WTC11 (cell line): ENCODE data around the gene ARHGAP8. TPM values are rescaled to one million over a fixed set of nuclear protein-coding genes. Genes with fewer than 3 reads are reported as not detected.

Source experiments
- ATAC-seq: fragments of 200-7000 bp; cut with Tn5 transposase; 2 replicates; pipeline ENCODE4 v1.10.0; 2021; ENCODE audit warnings: mild to moderate bottlenecking, moderate library complexity
- CTCF ChIA-PET: fragments of 300-600 bp; sonication (Branson Sonifier 250); formaldehyde crosslinking; loops from one replicate; lab custom pipeline; 2021; ENCODE audit warnings: antibody characterized with exemption; lab: Charles Lee
- POLR2A ChIA-PET: fragments of 350-600 bp; sonication (Branson Sonifier 250); formaldehyde crosslinking; loops from one replicate; lab custom pipeline; 2021; ENCODE audit warnings: antibody characterized with exemption; lab: Charles Lee
- DNase-seq: peaks from one replicate; pipeline ENCODE4 v3.0.0; 2021; ENCODE audit warnings: low spot score
- H3K27ac Mint-ChIP-seq: 2 replicates; pipeline ENCODE4 v1.8.0; 2021; ENCODE audit warnings: mixed read lengths
- H3K27me3 Mint-ChIP-seq: 2 replicates; pipeline ENCODE4 v1.8.0; 2021; ENCODE audit warnings: low read depth, mild to moderate bottlenecking, moderate library complexity, mixed read lengths
- H3K36me3 Mint-ChIP-seq: 2 replicates; pipeline ENCODE4 v1.8.0; 2021; ENCODE audit warnings: mixed read lengths
- H3K4me1 Mint-ChIP-seq: 2 replicates; pipeline ENCODE4 v1.8.0; 2022; ENCODE audit warnings: mixed read lengths
- H3K4me3 Mint-ChIP-seq: 2 replicates; pipeline ENCODE4 v1.8.0; 2021; ENCODE audit warnings: mild to moderate bottlenecking, moderate library complexity, mixed read lengths
- H3K9me3 Mint-ChIP-seq: 2 replicates; pipeline ENCODE4 v1.8.0; 2021; ENCODE audit warnings: mixed read lengths
- AFF4 ChIP-seq: sonication (generic); formaldehyde crosslinking; IDR thresholded peaks from 2 replicates; pipeline ENCODE4 v1.8.1; 2023; ENCODE audit warnings: mild to moderate bottlenecking, missing genetic modification reagents, borderline replicate concordance
- ATF2 ChIP-seq: sonication (generic); formaldehyde crosslinking; IDR thresholded peaks from 2 replicates; pipeline ENCODE4 v1.8.1; 2022; ENCODE audit warnings: low read depth, missing genetic modification reagents, borderline replicate concordance
- CREB1 ChIP-seq: sonication (generic); formaldehyde crosslinking; IDR thresholded peaks from 2 replicates; pipeline ENCODE4 v1.8.0; 2023; ENCODE audit warnings: mild to moderate bottlenecking, missing genetic modification reagents
- E2F1 ChIP-seq: sonication (generic); formaldehyde crosslinking; IDR thresholded peaks from 2 replicates; pipeline ENCODE4 v1.8.0; 2022; ENCODE audit warnings: mild to moderate bottlenecking, missing genetic modification reagents
- PRRX2 ChIP-seq: fragments of 250-450 bp; sonication (Bioruptor Pico); IDR thresholded peaks from 2 replicates; pipeline ENCODE4 v1.8.0; 2021; ENCODE audit warnings: mild to moderate bottlenecking
- RORB ChIP-seq: fragments of 250-450 bp; sonication (Bioruptor Pico); IDR thresholded peaks from 2 replicates; pipeline ENCODE4 v1.9.0; 2021; ENCODE audit warnings: mild to moderate bottlenecking
- SP1 ChIP-seq: sonication (generic); formaldehyde crosslinking; conservative IDR thresholded peaks from 2 replicates; pipeline ENCODE4 v1.8.1; 2022; ENCODE audit warnings: missing genetic modification reagents
- TEAD1 ChIP-seq: sonication (generic); formaldehyde crosslinking; IDR thresholded peaks from 2 replicates; pipeline ENCODE4 v1.8.0; 2022; ENCODE audit warnings: mild to moderate bottlenecking, missing genetic modification reagents
- TEAD4 ChIP-seq: sonication (generic); formaldehyde crosslinking; IDR thresholded peaks from 2 replicates; pipeline ENCODE4 v1.8.0; 2022; ENCODE audit warnings: mild to moderate bottlenecking, missing genetic modification reagents
- TP53 ChIP-seq: sonication (generic); formaldehyde crosslinking; IDR thresholded peaks from 2 replicates; pipeline ENCODE4 v1.8.1; 2023; ENCODE audit warnings: mild to moderate bottlenecking, missing genetic modification reagents
- ZNF121 ChIP-seq: sonication (generic); formaldehyde crosslinking; IDR thresholded peaks from 2 replicates; pipeline ENCODE4 v1.8.0; 2023; ENCODE audit warnings: missing genetic modification reagents
- ZNF263 ChIP-seq: sonication (generic); formaldehyde crosslinking; IDR thresholded peaks from 2 replicates; pipeline ENCODE4 v1.8.1; 2022; ENCODE audit warnings: low read depth, mild to moderate bottlenecking, moderate library complexity, missing genetic modification reagents
- ZNF416 ChIP-seq: fragments of 250-450 bp; sonication (Bioruptor Pico); IDR thresholded peaks from 2 replicates; pipeline ENCODE4 v1.9.0; 2021; ENCODE audit warnings: mild to moderate bottlenecking, inconsistent platforms
- total RNA-seq: library from RNA; stranded (reverse); gene quantifications from 3 replicates; pipeline ENCODE4 v1.2.3, GENCODE V29; 2021
- TF ChIP-seq, protein P1 (sequence below): sonication (generic); formaldehyde crosslinking; IDR thresholded peaks from 2 replicates; pipeline ENCODE4 v1.8.1; 2023; ENCODE audit warnings: mild to moderate bottlenecking, missing genetic modification reagents
- TF ChIP-seq, protein P2 (sequence below): sonication (generic); formaldehyde crosslinking; IDR thresholded peaks from 2 replicates; pipeline ENCODE4 v1.8.1; 2022; ENCODE audit warnings: missing genetic modification reagents, borderline replicate concordance
- TF ChIP-seq, protein P3 (sequence below): fragments of 250-450 bp; sonication (Bioruptor Pico); IDR thresholded peaks from 2 replicates; pipeline ENCODE4 v1.9.0; 2021; ENCODE audit warnings: mild to moderate bottlenecking
- TF ChIP-seq, protein P4 (sequence below): sonication (generic); formaldehyde crosslinking; IDR thresholded peaks from 2 replicates; pipeline ENCODE4 v1.8.1; 2022; ENCODE audit warnings: low read depth, mild to moderate bottlenecking, moderate library complexity, missing genetic modification reagents, borderline replicate concordance

The ARHGAP8 gene
- total RNA-seq, 1 experiment from 2014 or later: 61.4 TPM

DNA sequence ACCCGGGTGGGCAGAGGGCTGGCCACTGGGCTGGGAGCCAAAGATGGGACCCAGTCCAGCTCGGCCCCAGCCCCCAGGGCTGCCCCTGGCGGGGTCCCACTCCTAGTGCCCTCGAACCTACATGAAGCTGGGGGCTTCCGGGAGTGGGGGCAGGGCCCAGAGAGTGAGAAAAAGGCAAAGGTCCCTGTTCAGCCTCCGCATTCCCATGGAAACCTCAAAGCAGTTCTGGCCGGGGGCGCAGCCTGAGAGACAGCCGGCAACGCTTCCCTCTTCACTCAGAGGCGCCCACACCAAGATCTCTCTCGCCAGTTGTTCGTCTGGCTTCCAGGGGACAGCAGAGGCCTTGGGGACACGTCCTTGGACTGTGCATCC is 22.4 kb upstream of the ARHGAP8 start:
- no peaks in the 10 kb centered on the region for H3K4me1 Mint-ChIP-seq
- no peaks in the 10 kb centered on the region; the same call in 1 of the 2 replicates for H3K9me3 Mint-ChIP-seq
- H3K27ac Mint-ChIP-seq: no peak overlapping the region
- H3K36me3 Mint-ChIP-seq: no peaks in the 10 kb centered on the region; the same call in 1 of the 2 replicates
- H3K27me3 Mint-ChIP-seq: no peaks in the 10 kb centered on the region
- DNase-seq (no peak), ATAC-seq (no peak)
- ChIA-PET POLR2A (interaction anchor here (0.9 kb wide), 1 partner anchor 25 kb away, joined by 3 read pairs; no protein-coding TSS in a partner anchor), CTCF (interaction anchor here (1.3 to 5.5 kb wide), 2 partner anchors 32 to 45 kb away, joined by 3 to 20 read pairs; no protein-coding TSS in a partner anchor)
- H3K4me3 Mint-ChIP-seq: no peak overlapping the region
- TF ChIP-seq ATF2 (no peak), SP1 (CRISPR knock-in tag) (no peak), CREB1 (CRISPR knock-in tag) (no peak), TEAD1 (CRISPR knock-in tag) (no peak), ZNF416 (CRISPR knock-in tag) (no peak), AFF4 (CRISPR knock-in tag) (no peak), TP53 (CRISPR knock-in tag) (no peak), ZNF121 (CRISPR knock-in tag) (no peak), ZNF263 (CRISPR knock-in tag) (no peak), RORB (CRISPR knock-in tag) (no peak), E2F1 (CRISPR knock-in tag) (no peak), TEAD4 (CRISPR knock-in tag) (no peak), PRRX2 (CRISPR knock-in tag) (no peak)
- TF ChIP-seq, protein P1, sequence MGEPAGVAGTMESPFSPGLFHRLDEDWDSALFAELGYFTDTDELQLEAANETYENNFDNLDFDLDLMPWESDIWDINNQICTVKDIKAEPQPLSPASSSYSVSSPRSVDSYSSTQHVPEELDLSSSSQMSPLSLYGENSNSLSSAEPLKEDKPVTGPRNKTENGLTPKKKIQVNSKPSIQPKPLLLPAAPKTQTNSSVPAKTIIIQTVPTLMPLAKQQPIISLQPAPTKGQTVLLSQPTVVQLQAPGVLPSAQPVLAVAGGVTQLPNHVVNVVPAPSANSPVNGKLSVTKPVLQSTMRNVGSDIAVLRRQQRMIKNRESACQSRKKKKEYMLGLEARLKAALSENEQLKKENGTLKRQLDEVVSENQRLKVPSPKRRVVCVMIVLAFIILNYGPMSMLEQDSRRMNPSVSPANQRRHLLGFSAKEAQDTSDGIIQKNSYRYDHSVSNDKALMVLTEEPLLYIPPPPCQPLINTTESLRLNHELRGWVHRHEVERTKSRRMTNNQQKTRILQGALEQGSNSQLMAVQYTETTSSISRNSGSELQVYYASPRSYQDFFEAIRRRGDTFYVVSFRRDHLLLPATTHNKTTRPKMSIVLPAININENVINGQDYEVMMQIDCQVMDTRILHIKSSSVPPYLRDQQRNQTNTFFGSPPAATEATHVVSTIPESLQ (CRISPR knock-in tag): no peak
- TF ChIP-seq, protein P2, sequence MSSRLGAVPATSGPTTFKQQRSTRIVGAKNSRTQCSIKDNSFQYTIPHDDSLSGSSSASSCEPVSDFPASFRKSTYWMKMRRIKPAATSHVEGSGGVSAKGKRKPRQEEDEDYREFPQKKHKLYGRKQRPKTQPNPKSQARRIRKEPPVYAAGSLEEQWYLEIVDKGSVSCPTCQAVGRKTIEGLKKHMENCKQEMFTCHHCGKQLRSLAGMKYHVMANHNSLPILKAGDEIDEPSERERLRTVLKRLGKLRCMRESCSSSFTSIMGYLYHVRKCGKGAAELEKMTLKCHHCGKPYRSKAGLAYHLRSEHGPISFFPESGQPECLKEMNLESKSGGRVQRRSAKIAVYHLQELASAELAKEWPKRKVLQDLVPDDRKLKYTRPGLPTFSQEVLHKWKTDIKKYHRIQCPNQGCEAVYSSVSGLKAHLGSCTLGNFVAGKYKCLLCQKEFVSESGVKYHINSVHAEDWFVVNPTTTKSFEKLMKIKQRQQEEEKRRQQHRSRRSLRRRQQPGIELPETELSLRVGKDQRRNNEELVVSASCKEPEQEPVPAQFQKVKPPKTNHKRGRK (CRISPR knock-in tag): no peak
- TF ChIP-seq, protein P3, sequence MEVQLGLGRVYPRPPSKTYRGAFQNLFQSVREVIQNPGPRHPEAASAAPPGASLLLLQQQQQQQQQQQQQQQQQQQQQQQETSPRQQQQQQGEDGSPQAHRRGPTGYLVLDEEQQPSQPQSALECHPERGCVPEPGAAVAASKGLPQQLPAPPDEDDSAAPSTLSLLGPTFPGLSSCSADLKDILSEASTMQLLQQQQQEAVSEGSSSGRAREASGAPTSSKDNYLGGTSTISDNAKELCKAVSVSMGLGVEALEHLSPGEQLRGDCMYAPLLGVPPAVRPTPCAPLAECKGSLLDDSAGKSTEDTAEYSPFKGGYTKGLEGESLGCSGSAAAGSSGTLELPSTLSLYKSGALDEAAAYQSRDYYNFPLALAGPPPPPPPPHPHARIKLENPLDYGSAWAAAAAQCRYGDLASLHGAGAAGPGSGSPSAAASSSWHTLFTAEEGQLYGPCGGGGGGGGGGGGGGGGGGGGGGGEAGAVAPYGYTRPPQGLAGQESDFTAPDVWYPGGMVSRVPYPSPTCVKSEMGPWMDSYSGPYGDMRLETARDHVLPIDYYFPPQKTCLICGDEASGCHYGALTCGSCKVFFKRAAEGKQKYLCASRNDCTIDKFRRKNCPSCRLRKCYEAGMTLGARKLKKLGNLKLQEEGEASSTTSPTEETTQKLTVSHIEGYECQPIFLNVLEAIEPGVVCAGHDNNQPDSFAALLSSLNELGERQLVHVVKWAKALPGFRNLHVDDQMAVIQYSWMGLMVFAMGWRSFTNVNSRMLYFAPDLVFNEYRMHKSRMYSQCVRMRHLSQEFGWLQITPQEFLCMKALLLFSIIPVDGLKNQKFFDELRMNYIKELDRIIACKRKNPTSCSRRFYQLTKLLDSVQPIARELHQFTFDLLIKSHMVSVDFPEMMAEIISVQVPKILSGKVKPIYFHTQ (CRISPR knock-in tag): no peak
- TF ChIP-seq, protein P4, sequence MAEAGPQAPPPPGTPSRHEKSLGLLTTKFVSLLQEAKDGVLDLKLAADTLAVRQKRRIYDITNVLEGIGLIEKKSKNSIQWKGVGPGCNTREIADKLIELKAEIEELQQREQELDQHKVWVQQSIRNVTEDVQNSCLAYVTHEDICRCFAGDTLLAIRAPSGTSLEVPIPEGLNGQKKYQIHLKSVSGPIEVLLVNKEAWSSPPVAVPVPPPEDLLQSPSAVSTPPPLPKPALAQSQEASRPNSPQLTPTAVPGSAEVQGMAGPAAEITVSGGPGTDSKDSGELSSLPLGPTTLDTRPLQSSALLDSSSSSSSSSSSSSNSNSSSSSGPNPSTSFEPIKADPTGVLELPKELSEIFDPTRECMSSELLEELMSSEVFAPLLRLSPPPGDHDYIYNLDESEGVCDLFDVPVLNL (CRISPR knock-in tag): no peak
